ENCODE measurements around the gene AMBRA1. TPM values are rescaled to one million over a fixed set of nuclear protein-coding genes. Genes with fewer than 3 reads are reported as not detected.
A peak's percentile ranks its signal among the peaks of the same experiment; 100 is the strongest.
"Not testable (repeated sequence)": the region's sequence is repeated elsewhere in the genome, so short reads cannot be mapped to it uniquely, and the experiment has no call there.

AMBRA1 gene
- total RNA-seq, 1 experiment from 2014 or later, result 16.1 TPM

GRCh38 chr11:46612326-46612725 is 18.5 kb upstream of the AMBRA1 start:
- DNase-seq (ENCODE audit: low read depth), result no peak

DNA sequence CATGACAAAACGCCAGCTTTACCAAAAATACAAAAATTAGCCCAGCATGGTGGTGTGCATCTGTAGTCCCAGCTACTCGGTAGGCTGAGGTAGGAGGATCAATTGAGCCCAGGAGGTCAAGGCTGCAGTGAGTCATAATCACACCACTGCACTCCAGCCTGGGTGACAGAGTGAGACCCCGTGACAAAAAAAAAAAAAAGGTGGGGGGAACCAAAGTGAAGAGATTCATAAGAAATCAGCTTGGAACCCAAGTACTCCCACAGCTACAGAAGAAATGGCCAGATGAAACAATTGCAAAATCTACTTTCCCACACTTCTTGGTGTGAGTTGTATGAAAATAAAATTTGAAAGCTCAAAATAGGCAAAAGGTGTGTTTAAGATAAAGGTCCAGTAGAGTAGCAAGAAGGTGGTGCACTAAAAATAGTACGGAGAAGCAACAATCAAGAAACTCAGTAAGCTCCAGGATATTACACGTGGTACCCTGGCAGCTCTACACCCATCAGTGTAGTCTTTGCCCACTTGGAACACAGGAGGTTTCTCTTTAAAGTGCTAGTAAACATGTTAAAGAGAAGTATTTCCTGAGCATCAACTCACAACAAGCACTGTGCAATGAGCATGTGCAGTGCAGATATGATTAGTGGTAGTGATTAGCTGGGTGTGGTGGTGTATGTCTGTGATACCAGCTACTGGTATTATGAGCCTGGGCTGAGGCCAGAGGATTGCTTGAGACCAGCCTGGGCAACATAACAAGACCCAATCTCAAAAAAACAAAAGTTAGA is 17.9 kb upstream of the AMBRA1 start:
- no peak for DNase-seq (ENCODE audit: low read depth)

- DNase-seq (ENCODE audit: low read depth), result no peak
Observed at GRCh38 chr11:46609386-46609785, 15.6 kb upstream of the AMBRA1 start.

GRCh38 chr11:46607516-46607915 is 13.7 kb upstream of the AMBRA1 start:
- DNase-seq (ENCODE audit: low read depth), result no peak

DNA sequence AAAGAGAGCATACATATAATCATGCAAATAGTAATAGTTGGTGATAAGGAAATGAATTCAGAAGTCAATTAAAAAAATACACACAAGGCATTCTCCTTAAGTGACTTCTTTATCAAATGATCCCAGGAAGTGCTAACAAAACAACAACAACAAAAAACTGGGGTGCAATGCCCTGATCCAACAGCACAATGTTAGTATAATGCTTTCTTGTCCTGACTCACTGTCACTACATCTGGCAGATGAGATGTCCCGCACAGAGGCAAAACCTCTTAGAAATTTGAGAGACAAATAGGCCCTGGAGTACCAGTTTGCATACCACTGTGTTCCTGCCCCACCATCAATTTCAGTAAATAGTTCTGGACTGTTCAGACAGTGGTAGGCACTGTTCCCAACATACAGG is 11.0 kb upstream of the AMBRA1 start:
- no peak for DNase-seq (ENCODE audit: low read depth)

DNA sequence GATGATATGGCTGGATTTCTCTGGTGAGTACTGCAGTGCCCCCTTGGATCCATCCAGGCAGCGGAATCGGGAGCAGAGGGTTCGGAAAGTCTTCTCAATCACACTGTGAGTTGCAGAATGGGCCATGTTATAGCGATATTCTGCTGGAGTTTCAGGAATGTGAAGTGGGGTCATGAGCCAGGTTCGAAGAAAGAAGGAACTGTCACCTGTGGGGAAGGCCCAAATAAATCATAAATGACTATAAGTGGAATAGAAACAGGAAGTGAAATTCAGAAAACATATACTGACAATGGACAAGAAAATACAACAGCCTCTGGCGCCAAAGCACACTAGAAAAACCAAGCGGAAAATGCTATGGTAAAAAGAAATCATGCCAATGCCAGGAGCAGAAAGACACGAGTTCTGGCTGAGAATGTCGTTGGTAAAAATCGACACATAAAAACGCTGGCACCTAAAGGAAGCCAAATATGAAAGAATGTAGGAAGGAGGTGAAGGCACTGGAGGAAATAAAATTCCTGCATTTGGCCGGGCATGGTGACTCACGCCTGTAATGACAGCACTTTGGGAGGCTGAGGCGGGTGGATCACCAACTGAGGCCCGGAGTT is 10.0 kb upstream of the AMBRA1 start:
- DNase-seq (ENCODE audit: low read depth), result no peak

GRCh38 chr11:46601129-46601528 is 7.3 kb upstream of the AMBRA1 start:
- no peak for DNase-seq (ENCODE audit: low read depth)

DNA sequence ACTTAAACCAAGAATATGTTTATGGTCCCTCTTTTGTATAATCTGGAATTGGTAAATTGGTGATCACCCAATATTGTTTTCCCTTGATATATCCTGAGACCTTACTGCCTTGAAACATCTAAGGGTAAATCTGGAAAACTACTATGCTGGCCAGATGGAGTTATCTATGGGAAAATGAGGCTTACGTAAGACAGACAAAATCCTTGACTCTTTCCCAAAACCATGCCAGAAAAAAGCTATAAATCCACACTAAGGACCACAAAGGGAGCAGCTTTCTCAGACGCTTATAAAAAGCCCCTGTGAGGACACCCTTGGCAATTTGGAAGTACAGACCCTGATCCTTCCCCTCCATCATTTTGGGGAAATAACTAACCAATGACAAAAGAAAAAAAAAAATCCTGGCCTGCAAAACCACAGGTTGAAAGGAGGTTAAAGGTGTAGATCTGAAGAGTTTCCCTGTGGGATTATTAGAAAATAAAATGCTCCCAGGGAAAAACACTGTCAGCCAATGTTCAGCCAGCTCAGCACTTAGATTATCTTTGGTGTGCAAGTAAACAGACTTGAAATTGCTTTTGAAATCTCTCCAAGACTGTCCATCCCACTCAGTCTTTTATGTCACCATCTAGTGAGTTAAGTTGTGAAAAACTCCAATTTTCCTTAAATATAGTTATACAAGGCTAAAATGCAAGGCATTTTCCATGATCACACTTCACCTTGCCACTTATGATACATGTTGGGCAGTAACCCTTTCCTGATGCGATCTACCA is 6.6 kb upstream of the AMBRA1 start:
- DNase-seq (ENCODE audit: low read depth), result no peak

DNA sequence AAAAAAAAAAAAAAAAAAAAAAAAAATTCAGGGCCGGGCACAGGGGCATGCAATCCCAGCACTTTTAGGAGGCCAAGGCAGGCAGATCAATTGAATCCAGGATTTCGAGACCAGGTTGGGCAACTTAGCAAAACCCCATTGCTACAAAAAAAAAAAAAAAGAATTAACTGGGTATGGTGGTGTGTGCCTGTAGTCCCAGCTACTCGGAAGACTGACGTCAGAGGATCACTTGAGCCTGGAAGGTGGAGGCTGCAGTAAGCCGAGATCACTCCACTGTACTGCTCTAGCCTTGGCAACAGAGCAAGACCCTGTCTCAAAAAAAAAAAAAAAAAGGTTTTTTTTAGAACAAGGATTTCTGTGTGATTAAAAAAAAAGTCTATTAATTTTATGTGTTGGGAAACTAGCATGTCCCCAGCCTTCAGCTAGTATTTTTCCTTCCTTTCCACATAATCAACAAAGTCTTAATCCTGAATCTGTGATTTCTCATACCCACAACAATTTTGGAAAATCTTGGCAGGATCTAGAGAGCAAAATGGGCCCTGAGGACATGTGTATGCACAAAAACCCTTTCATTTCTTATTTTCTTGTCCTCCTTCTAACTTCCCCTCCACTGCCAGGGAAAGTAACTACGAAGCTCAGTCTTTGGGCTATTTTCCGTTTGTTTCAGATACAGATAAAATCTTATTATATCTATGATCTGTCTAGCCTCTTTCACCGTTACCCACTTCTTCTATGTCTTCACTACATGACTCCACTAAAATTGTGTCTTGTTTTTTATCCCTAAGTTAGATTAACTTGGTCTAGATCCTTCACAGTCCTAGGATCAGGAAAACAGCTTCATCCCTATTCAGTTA is 5.7 kb upstream of the AMBRA1 start:
- no peak for DNase-seq (ENCODE audit: low read depth)

- DNase-seq (ENCODE audit: low read depth), result peak; percentile 82
Observed at GRCh38 chr11:46597609-46598219, 3.9 kb upstream of the AMBRA1 start.

GRCh38 chr11:46597155-46597554 is 3.3 kb upstream of the AMBRA1 start:
- no peak for DNase-seq (ENCODE audit: low read depth)

DNA sequence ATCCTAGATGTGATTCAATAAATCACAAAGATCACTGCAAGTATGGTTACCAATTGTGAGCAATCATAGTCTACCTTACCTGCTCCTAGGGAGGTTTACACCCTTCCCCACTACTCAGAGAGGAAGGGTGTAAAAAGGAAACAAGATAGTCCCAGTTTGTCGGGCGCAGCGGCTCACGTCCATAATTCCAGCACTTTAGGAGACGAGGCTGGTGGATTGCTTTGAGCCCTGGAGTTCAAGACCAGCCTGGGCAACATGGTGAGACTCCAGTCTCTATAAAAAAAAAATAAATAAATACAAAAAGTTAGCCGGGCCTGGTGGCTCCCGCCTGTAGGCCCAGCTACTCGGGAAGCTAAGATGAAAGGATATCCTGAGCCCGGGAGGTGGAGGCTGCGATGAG is 962 bp upstream of the AMBRA1 start:
- no peak for DNase-seq (ENCODE audit: low read depth)

- no peak for DNase-seq (ENCODE audit: low read depth)
Observed at GRCh38 chr11:46594374-46594700, 514 bp upstream of the AMBRA1 start.

- DNase-seq (ENCODE audit: low read depth), result no peak
Observed at GRCh38 chr11:46590740-46591605, 2.9 kb downstream of the AMBRA1 start.

DNA sequence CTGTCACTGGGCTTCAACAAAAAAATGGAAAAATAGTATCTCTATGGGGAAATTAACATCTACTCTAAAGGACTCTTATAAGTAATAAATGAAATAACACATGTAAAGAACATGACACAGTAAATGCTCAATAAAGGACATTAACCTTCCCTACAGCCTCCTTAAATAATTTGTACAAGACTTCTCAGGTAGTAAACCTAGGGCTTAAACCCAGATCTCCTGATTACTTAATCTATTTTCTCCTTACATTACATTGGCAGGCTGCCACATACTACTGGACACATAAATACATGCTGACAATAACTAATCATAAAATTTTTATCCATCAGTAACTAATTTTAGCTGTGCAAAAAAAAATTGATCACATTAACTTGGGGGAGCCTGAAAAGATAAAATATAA is 4.9 kb downstream of the AMBRA1 start:
- no peak for DNase-seq (ENCODE audit: low read depth)

DNA sequence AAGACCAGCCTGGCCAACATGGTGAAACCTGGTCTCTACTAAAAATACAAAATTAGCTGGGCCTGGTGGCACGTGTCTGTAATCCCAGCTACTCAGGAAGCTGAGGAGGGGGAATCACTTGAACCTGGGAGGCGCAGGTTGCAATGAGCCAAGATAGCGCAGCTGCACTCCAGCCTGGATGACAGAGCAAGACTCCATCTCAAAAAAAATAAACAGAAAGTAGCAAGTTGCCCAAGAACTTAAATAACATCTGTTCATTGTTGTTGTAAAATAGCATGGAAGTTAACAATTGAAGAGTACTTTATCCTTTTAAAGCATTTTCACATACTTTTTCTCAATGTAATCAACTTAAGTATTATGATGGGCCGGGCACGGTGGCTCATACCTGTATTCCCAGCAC is 5.7 kb downstream of the AMBRA1 start:
- DNase-seq (ENCODE audit: low read depth), result no peak

DNA sequence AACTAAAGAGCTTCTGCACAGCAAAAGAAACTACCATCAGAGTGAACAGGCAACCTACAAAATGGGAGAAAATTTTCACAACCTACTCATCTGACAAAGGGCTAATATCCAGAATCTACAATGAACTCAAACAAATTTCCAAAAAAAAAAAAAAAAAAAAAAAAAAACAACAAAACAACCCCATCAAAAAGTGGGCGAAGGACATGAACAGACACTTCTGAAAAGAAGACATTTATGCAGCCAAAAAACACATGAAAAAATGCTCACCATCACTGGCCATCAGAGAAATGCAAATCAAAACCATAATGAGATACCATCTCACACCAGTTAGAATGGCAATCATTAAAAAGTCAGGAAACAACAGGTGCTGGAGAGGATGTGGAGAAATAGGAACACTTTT is 10.3 kb downstream of the AMBRA1 start:
- not testable (repeated sequence) for DNase-seq (ENCODE audit: low read depth)

DNA sequence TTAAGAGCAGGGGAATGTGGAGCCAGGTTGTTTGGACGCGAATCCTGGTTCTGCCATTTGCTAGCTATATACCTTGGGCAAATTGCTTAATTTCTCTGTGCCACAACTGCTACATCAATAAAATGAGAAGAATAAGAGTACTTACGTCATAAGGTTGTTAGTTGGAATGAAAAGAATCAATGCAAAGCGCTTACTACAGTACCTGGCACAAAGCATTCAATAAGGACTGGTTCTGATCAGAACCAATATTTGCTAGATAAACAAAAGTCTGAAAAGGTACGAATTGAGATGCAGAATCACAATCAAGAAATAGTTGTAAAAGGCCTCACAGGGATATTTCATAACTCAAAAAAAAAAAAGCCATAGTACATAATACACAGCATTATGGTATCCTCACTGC is 11.2 kb downstream of the AMBRA1 start:
- no peak for DNase-seq (ENCODE audit: low read depth)

- DNase-seq (ENCODE audit: low read depth), result no peak
Observed at GRCh38 chr11:46577058-46577457, 16.8 kb downstream of the AMBRA1 start.

- DNase-seq (ENCODE audit: low read depth), result no peak
Observed at GRCh38 chr11:46574656-46575055, 19.2 kb downstream of the AMBRA1 start.
